Loucy (cell line): ENCODE data around the gene MAPK1IP1L.

Source experiments
- H2AFZ ChIP-seq: fragments of 200-600 bp; sonication (generic); 2 replicates; pipeline ENCODE4 v1.6.0; 2016; ENCODE audit warnings: antibody characterized with exemption, mild to moderate bottlenecking, low read length, moderate library complexity
- H3F3A ChIP-seq: fragments of 200-600 bp; 2 replicates; pipeline ENCODE4 v1.6.0; 2016; ENCODE audit warnings: antibody characterized with exemption, low read depth, mild to moderate bottlenecking
- H3K27me3 ChIP-seq: fragments of 200-600 bp; sonication (generic); 2 replicates; pipeline ENCODE4 v1.6.1; 2014; ENCODE audit warnings: low read length, mild to moderate bottlenecking; ENCODE audit not compliant: insufficient read depth, poor library complexity, severe bottlenecking
- H3K36me3 ChIP-seq: fragments of 200-600 bp; sonication (generic); 2 replicates; pipeline ENCODE4 v1.6.1; 2016; ENCODE audit warnings: low read length; ENCODE audit not compliant: insufficient read depth
- H3K4me1 ChIP-seq: fragments of 200-600 bp; sonication (generic); 2 replicates; pipeline ENCODE4 v1.5.1; 2014; ENCODE audit warnings: low read length, mild to moderate bottlenecking; ENCODE audit not compliant: insufficient read depth, poor library complexity, severe bottlenecking
- H3K4me2 ChIP-seq: fragments of 200-600 bp; sonication (generic); 2 replicates; pipeline ENCODE4 v1.6.0; 2014; ENCODE audit warnings: antibody characterized with exemption, low read length, low read depth, mild to moderate bottlenecking; ENCODE audit not compliant: poor library complexity, severe bottlenecking
- H3K4me3 ChIP-seq: fragments of 200-600 bp; sonication (generic); 2 replicates; pipeline ENCODE4 v1.5.1; 2014; ENCODE audit warnings: low read length, mild to moderate bottlenecking, mixed read lengths; ENCODE audit not compliant: poor library complexity, severe bottlenecking
- H3K79me2 ChIP-seq: fragments of 200-600 bp; sonication (generic); 2 replicates; pipeline ENCODE4 v1.6.1; 2014; ENCODE audit warnings: low read length; ENCODE audit not compliant: insufficient read depth
- H3K9ac ChIP-seq: fragments of 200-600 bp; sonication (generic); 2 replicates; pipeline ENCODE4 v1.6.0; 2014; ENCODE audit warnings: mild to moderate bottlenecking, low read depth, low read length, moderate library complexity; ENCODE audit not compliant: poor library complexity, severe bottlenecking
- H3K9me2 ChIP-seq: fragments of 200-600 bp; sonication (generic); replicated peaks from 2 replicates; pipeline ENCODE4 v1.6.1; 2016; ENCODE audit warnings: low read depth, low read length, mixed read lengths
- H3K9me3 ChIP-seq: fragments of 200-600 bp; sonication (generic); 2 replicates; pipeline ENCODE4 v1.6.1; 2014; ENCODE audit warnings: mild to moderate bottlenecking, antibody characterized with exemption, low read length, low read depth; ENCODE audit not compliant: insufficient read depth
- H4K20me1 ChIP-seq: fragments of 200-600 bp; sonication (generic); 2 replicates; pipeline ENCODE4 v1.6.0; 2014; ENCODE audit warnings: antibody characterized with exemption, low read length, mild to moderate bottlenecking; ENCODE audit not compliant: insufficient read depth, poor library complexity, severe bottlenecking
- CTCF ChIP-seq: fragments of 200-600 bp; sonication (generic); conservative IDR thresholded peaks from 2 replicates; pipeline ENCODE4 v1.5.1; 2014; ENCODE audit warnings: mild to moderate bottlenecking, antibody characterized with exemption, low read length
- EZH2phosphoT487 ChIP-seq: fragments of 200-600 bp; IDR thresholded peaks from 2 replicates; pipeline ENCODE4 v1.6.1; 2018; ENCODE audit warnings: antibody characterized with exemption, mild to moderate bottlenecking, moderate library complexity, borderline replicate concordance

The MAPK1IP1L gene

DNA sequence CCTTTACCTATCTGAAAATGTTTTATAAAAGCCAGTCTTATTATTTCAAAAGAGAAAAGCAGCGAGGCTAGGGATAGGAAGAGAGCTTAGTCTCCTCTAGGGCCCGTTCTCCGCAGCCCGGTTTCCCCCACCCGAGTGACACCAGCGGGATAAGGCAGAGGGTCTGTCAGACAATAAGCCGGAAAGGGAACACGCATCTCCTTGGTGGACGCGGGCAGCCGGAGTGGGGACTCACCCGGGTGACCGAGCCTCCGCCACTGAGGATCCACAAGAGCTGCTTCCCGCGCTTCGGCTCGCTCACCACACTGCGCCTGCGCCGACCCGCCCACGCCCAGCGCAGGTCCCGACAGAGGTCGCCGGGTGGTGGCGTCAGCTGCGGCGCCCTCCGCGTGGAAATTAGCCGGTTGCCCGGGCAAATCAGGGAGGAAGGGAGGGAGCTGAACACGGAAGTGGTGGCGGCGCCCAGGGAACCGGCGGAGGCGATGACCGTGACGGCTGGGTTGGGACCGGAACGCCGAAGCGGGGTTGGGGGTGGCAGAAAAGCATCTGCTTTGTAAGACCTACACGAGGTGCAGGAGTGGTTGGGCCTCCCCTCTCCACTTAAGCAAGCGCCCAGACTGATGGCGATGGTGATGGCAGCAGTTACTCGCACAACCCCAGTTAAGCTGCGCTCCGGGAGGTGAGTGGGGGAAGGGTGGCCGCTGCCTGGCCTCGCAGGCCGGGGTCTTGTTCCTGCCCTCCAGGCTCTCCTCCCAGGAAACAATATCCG is 24.5 kb upstream of the MAPK1IP1L start, which contains the start of the genes SOCS4 and WDHD1:
Gene SOCS4, plus strand, starts transcription at position 444 of the 769 bp plus-strand sequence. CDS start 15,806 bp downstream, outside the sequence.
Gene WDHD1, minus strand, starts transcription at position 307 of the 769 bp plus-strand sequence. CDS start 312 bp downstream, outside the sequence.
- peaks cover 58% of the 10 kb centered on the region for H3K4me1 ChIP-seq
- H3K4me2 ChIP-seq: peak within 1 kb of the TSS; percentile 90
- H3K79me2 ChIP-seq: peaks cover 89% of the 10 kb centered on the region
- TF ChIP-seq CTCF (no peak), EZH2phosphoT487 (no peak)
- H2AFZ ChIP-seq: peak within 1 kb of the TSS; percentile 92
- peaks cover 60% of the 10 kb centered on the region for H4K20me1 ChIP-seq
- no peaks in the 10 kb centered on the region for H3K36me3 ChIP-seq
- H3K9me3 ChIP-seq: no peaks in the 10 kb centered on the region
- no peaks in the 10 kb centered on the region for H3K9me2 ChIP-seq
- H3F3A ChIP-seq: no peaks in the 10 kb centered on the region
- no peaks in the 10 kb centered on the region for H3K27me3 ChIP-seq
- peak within 1 kb of the TSS; percentile 98 for H3K4me3 ChIP-seq
- peak within 1 kb of the TSS; percentile 96 for H3K9ac ChIP-seq

DNA sequence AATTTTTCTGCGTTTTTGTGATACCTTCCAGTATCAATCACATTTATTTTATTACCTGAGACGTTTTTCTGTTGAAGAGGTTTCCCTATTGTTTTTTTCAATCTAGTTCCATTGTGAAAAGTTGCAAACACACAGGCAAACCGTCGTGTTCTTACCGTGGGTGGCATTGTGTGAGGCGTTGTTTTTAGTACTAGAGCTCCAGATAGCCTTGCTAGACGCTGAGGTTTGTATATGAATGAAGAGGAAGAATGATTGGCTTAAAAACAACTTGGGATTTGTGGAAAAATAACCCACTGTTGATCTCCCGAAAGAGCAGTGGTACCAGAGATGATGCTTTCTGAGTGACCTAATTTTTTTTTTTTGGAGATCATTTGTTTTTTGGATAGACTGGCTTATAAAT is 23.4 kb upstream of the MAPK1IP1L start:
- Histone ChIP-seq H3K9me2 (no peaks in the 10 kb centered on the region), H4K20me1 (peaks cover 64% of the 10 kb centered on the region), H3K9me3 (no peaks in the 10 kb centered on the region), H3K79me2 (peaks cover 89% of the 10 kb centered on the region), H2AFZ (no peak overlapping the region), H3F3A (no peaks in the 10 kb centered on the region), H3K4me2 (peak overlapping the region; percentile 90), H3K27me3 (no peaks in the 10 kb centered on the region), H3K36me3 (no peaks in the 10 kb centered on the region; the same call in none of the 2 replicates), H3K4me1 (peaks cover 61% of the 10 kb centered on the region), H3K9ac (peak overlapping the region; percentile 96), H3K4me3 (peak overlapping the region; percentile 98)
- TF ChIP-seq CTCF (no peak), EZH2phosphoT487 (no peak)

GRCh38 chr14:55028476-55028875 is 23.0 kb upstream of the MAPK1IP1L start:
- Histone ChIP-seq H3K4me1 (peaks cover 61% of the 10 kb centered on the region), H3K79me2 (peaks cover 87% of the 10 kb centered on the region), H4K20me1 (peaks cover 61% of the 10 kb centered on the region), H2AFZ (no peak overlapping the region), H3K9me3 (no peaks in the 10 kb centered on the region), H3K4me3 (peak overlapping the region; percentile 98), H3K9ac (peak overlapping the region; percentile 96), H3K4me2 (peak overlapping the region; percentile 90), H3K27me3 (no peaks in the 10 kb centered on the region), H3K9me2 (no peaks in the 10 kb centered on the region), H3F3A (no peaks in the 10 kb centered on the region), H3K36me3 (no peaks in the 10 kb centered on the region; the same call in none of the 2 replicates)
- TF ChIP-seq CTCF (no peak), EZH2phosphoT487 (no peak)
